Glomerular endothelial cell (primary cell): ENCODE results near the gene MRPS5. TPM values are rescaled to one million over a fixed set of nuclear protein-coding genes. Genes with fewer than 3 reads are reported as not detected.

Experiments
- total RNA-seq: library from RNA; depleted of rRNA; stranded (reverse); fragments of >200 nt; gene quantifications from 2 replicates; pipeline ENCODE4 v1.2.3, GENCODE V29; 2015

MRPS5 gene
- total RNA-seq, 1 donor from 2014 or later: 50.9 TPM

Other genes starting within 250 kb of the MRPS5 start
- gene MAL, start 96.1 kb downstream of the MRPS5 start, total RNA-seq: 3.1 TPM in 1 of 2 replicates, not detected in the other
- gene ZNF514, start 38.0 kb upstream of the MRPS5 start, total RNA-seq: 5.1 and 8.3 TPM in 2 replicates
- gene ZNF2, start 44.0 kb upstream of the MRPS5 start, total RNA-seq: 4.5 and 7.7 TPM in 2 replicates
- 3.9 and 6.4 TPM in 2 replicates for gene ZNF892, start 85.7 kb upstream of the MRPS5 start, total RNA-seq
- gene PROM2, start 152.6 kb upstream of the MRPS5 start, total RNA-seq: 0.99 and 4.8 TPM in 2 replicates
- 2.2 and 3.8 TPM in 2 replicates for gene KCNIP3, start 175.5 kb upstream of the MRPS5 start, total RNA-seq